ENCODE data around the gene ANKRD28. TPM values are rescaled to one million over a fixed set of nuclear protein-coding genes. Genes with fewer than 3 reads are reported as not detected.

The ANKRD28 gene
- polyA plus RNA-seq, 1 of the 3 experiments (the other 2 are of a cell fraction) = 74.8 TPM

GRCh38 chr3:15638891-15639262 is 158.9 kb downstream of the ANKRD28 start (continued):
- TF ChIP-seq CHD2 (IDR thresholded peaks at IDR 0.05; ENCODE audit: low read length, partially characterized antibody) = no peak
- peak; percentile 92 for TF ChIP-seq TCF12 (IDR thresholded peaks at IDR 0.05)
- peak; percentile 31; the same call in 1 of the 2 replicates for TF ChIP-seq POLR2AphosphoS5 (IDR thresholded peaks at IDR 0.05; ENCODE audit: low read depth, low read length)
- TF ChIP-seq JUND (IDR thresholded peaks at IDR 0.05) = peak; percentile 86
- TF ChIP-seq, protein P1, sequence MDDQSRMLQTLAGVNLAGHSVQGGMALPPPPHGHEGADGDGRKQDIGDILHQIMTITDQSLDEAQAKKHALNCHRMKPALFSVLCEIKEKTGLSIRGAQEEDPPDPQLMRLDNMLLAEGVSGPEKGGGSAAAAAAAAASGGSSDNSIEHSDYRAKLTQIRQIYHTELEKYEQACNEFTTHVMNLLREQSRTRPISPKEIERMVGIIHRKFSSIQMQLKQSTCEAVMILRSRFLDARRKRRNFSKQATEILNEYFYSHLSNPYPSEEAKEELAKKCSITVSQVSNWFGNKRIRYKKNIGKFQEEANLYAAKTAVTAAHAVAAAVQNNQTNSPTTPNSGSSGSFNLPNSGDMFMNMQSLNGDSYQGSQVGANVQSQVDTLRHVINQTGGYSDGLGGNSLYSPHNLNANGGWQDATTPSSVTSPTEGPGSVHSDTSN (IDR thresholded peaks at IDR 0.05) = peak; percentile 90
- no peak for TF ChIP-seq IRF3 (IDR thresholded peaks at IDR 0.05; ENCODE audit: low read depth, low read length)
- TF ChIP-seq, protein P2, sequence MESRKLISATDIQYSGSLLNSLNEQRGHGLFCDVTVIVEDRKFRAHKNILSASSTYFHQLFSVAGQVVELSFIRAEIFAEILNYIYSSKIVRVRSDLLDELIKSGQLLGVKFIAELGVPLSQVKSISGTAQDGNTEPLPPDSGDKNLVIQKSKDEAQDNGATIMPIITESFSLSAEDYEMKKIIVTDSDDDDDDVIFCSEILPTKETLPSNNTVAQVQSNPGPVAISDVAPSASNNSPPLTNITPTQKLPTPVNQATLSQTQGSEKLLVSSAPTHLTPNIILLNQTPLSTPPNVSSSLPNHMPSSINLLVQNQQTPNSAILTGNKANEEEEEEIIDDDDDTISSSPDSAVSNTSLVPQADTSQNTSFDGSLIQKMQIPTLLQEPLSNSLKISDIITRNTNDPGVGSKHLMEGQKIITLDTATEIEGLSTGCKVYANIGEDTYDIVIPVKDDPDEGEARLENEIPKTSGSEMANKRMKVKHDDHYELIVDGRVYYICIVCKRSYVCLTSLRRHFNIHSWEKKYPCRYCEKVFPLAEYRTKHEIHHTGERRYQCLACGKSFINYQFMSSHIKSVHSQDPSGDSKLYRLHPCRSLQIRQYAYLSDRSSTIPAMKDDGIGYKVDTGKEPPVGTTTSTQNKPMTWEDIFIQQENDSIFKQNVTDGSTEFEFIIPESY (IDR thresholded peaks at IDR 0.05; ENCODE audit: borderline replicate concordance, low read depth) = peak; percentile 76; the same call in 1 of the 2 replicates
- no peak for TF ChIP-seq FOXJ3 (CRISPR knock-in tag; IDR thresholded peaks at IDR 0.05)

DNA sequence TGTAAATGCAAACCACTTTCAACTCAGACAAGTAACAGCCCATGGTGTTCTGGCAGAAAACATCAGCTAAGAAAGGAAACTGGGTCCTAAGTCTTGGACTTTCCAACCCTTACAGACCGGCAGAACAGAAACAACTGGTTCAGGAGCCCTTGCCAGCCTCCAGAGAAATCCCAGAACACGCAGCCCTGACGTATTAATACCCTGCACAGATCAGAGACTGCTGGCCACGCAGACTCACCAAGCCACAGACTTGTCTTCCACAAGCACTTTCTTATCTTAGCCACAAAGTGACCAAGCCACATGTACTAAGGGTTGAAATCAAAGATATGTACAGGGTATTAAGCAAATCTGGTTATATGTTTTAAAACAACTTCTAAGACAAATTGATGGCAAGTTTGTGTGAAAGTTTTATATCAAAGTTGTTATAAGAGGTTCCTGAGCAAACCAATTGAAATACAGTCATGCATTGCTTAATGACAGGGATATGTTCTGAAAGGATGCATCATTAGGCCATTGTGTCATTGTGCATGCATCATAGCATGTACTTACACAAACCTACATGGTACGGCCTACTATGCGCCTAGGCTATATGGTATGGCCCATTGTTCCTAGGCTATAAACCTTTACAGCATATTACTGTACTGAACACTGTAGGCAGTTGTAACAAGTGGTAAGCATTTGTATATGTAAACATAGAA is 159.4 kb downstream of the ANKRD28 start:
- CTCF ChIA-PET = interaction anchor here (1.4 kb wide), 1 partner anchor 609 kb away, joined by 3 read pairs; no protein-coding TSS in a partner anchor
- Histone ChIP-seq H4K20me1 (ENCODE audit: insufficient read depth) (no peaks in the 10 kb centered on the region), H3F3A (replicated peaks; ENCODE audit: insufficient read depth) (peaks cover 66% of the 10 kb centered on the region), H3K9ac (peak overlapping the region; percentile 10; the same call in 1 of the 2 replicates), H3K4me3 (ENCODE audit: low read depth in 2 of 2, low read length in 1 of 2) (no peak overlapping the region), H3K9me2 (no peaks in the 10 kb centered on the region), H3K27ac (ENCODE audit: low read depth in 2 of 2, low read length in 1 of 2) (peak overlapping the region; percentile 64 to 99; a peak in 3 of 4 replicates), H3K36me3 (replicated peaks in 1 of 2; ENCODE audit: control insufficient read depth in 1 of 2, insufficient read depth in 2 of 2, low read length in 1 of 2) (no peaks in the 10 kb centered on the region), H3K27me3 (ENCODE audit: insufficient read depth) (no peaks in the 10 kb centered on the region), H3K4me1 (ENCODE audit: control insufficient read depth in 1 of 2, insufficient read depth in 2 of 2, low read depth in 1 of 2, low read length in 1 of 2) (peaks cover 35 to 36% of the 10 kb centered on the region in 2 experiments), H3K4me2 (0 out of 2 replicates have a peak overlapping the region, but pooled peaks have one; percentile 6), H3K79me2 (ENCODE audit: insufficient read depth) (peaks cover 5% of the 10 kb centered on the region; the same call in 1 of the 2 replicates), H3K9me3 (no peaks in the 10 kb centered on the region), H2AFZ (ENCODE audit: low read depth) (no peak overlapping the region)
- POLR2A ChIA-PET = no interaction called here
- TF ChIP-seq, protein P3, sequence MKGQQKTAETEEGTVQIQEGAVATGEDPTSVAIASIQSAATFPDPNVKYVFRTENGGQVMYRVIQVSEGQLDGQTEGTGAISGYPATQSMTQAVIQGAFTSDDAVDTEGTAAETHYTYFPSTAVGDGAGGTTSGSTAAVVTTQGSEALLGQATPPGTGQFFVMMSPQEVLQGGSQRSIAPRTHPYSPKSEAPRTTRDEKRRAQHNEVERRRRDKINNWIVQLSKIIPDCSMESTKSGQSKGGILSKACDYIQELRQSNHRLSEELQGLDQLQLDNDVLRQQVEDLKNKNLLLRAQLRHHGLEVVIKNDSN (IDR thresholded peaks at IDR 0.05; ENCODE audit: borderline replicate concordance, low read depth) = no peak
- TF ChIP-seq, protein P1 (IDR thresholded peaks at IDR 0.05) = no peak
- TF ChIP-seq FOSL2 (IDR thresholded peaks at IDR 0.05; ENCODE audit: borderline replicate concordance, low read depth) (no peak), SIN3A (IDR thresholded peaks at IDR 0.05; ENCODE audit: borderline replicate concordance, low read depth, low read length) (no peak), JUND (IDR thresholded peaks at IDR 0.05) (no peak), RAD21 (IDR thresholded peaks at IDR 0.05; ENCODE audit: low read length) (no peak), EP300 (IDR thresholded peaks at IDR 0.05; ENCODE audit: borderline replicate concordance in 1 of 2, low read depth in 1 of 2, low read length in 1 of 2) (no peak)
- TF ChIP-seq, protein P2 (IDR thresholded peaks at IDR 0.05; ENCODE audit: borderline replicate concordance, low read depth) = no peak
- DNase-seq = no peak
- WGBS (ENCODE audit: low lambda C conversion rate) = 85% methylated on average over 6 of the region's 6 CpGs

Data from SK-N-SH (cell line).